AG04450 (cell line): ENCODE data around the gene PRRC2B. TPM values are rescaled to one million over a fixed set of nuclear protein-coding genes. Genes with fewer than 3 reads are reported as not detected.
"Not testable (repeated sequence)": the region's sequence is repeated elsewhere in the genome, so short reads cannot be mapped to it uniquely, and the experiment has no call there.

Experiments used
- CTCF ChIA-PET: fragments of 300-600, 350-600 bp; formaldehyde crosslinking; extraction: SDS; loops from one replicate; lab custom pipeline; 2022; ENCODE audit warnings: antibody characterized with exemption, inconsistent platforms; lab: Charles Lee
- POLR2A ChIA-PET: fragments of 350-600 bp; formaldehyde crosslinking; extraction: SDS; loops from one replicate; lab custom pipeline; 2021; ENCODE audit warnings: antibody characterized with exemption, inconsistent platforms; lab: Yijun Ruan, JAX
- DNase-seq: peaks from one replicate; pipeline ENCODE4 v3.0.0-alpha.2; 2011; ENCODE audit warnings: low read depth, low spot score
- H3K27ac ChIP-seq: one replicate; pipeline ENCODE4 v1.5.1; 2012; ENCODE audit warnings: low read depth, low read length, control low read depth
- H3K27me3 ChIP-seq: one replicate; pipeline ENCODE4 v1.6.0; 2012; ENCODE audit warnings: low read length; ENCODE audit not compliant: control insufficient read depth, insufficient read depth
- H3K4me3 ChIP-seq: 2 replicates; pipeline ENCODE4 v1.5.1; 2011; ENCODE audit warnings: mild to moderate bottlenecking, low read depth, low read length, control low read depth
- H3K9me3 ChIP-seq: 2 replicates; pipeline ENCODE4 v1.5.1; 2012; ENCODE audit warnings: low read length; ENCODE audit not compliant: control insufficient read depth, insufficient read depth
- CTCF ChIP-seq: IDR thresholded peaks from 2 replicates; pipeline ENCODE4 v1.5.1; 2011; ENCODE audit warnings: low read depth, low read length, control low read depth, inconsistent platforms
- polyA plus RNA-seq: library from polyadenylated mRNA; depleted of rRNA; stranded (reverse); fragments of >200 nt; gene quantifications from 2 replicates; pipeline ENCODE4 v1.2.3, GENCODE V29; 2011

The PRRC2B gene
- polyA plus RNA-seq, 1 experiment = 31.8 TPM

GRCh38 chr9:131348631-131349521, 45.0 kb upstream of the PRRC2B start:
- ChIA-PET POLR2A (no interaction called here), CTCF (interaction anchor here (0.5 to 2.9 kb wide), 35 partner anchors 11 to 363 kb away, joined by 3 to 38 read pairs (median 4); no protein-coding TSS in a partner anchor)
- H3K9me3 ChIP-seq = no peaks in the 10 kb centered on the region
- peak; percentile 29; the same call in 1 of the 2 replicates for TF ChIP-seq CTCF
- no peak overlapping the region for H3K27ac ChIP-seq
- H3K27me3 ChIP-seq = peaks cover 4% of the 10 kb centered on the region
- no peak for DNase-seq
- H3K4me3 ChIP-seq = no peak overlapping the region

GRCh38 chr9:131349522-131349880, 44.4 kb upstream of the PRRC2B start:
- DNase-seq = no peak
- Histone ChIP-seq H3K27ac (no peak overlapping the region), H3K9me3 (no peaks in the 10 kb centered on the region), H3K27me3 (peaks cover 4% of the 10 kb centered on the region), H3K4me3 (peak overlapping the region; percentile 55; the same call in 1 of the 2 replicates)
- TF ChIP-seq CTCF = no peak
- CTCF ChIA-PET = interaction anchor here (0.5 to 2.9 kb wide), 40 partner anchors 10 to 362 kb away, joined by 3 to 38 read pairs (median 4); no protein-coding TSS in a partner anchor
- POLR2A ChIA-PET = interaction anchor here (0.7 to 2.6 kb wide), 2 partner anchors 24 to 56 kb away, joined by 3 to 9 read pairs; no protein-coding TSS in a partner anchor

- Histone ChIP-seq H3K4me3 (peak overlapping the region; percentile 55), H3K9me3 (no peaks in the 10 kb centered on the region), H3K27ac (no peak overlapping the region), H3K27me3 (peaks cover 2% of the 10 kb centered on the region)
- peak; percentile 86 for TF ChIP-seq CTCF
- peak; percentile 65 for DNase-seq
- CTCF ChIA-PET = interaction anchor here (0.5 to 2.9 kb wide), 47 partner anchors 9 to 361 kb away, joined by 3 to 38 read pairs (median 4); no protein-coding TSS in a partner anchor
- POLR2A ChIA-PET = interaction anchor here (0.7 to 2.6 kb wide), 2 partner anchors 23 to 55 kb away, joined by 3 to 9 read pairs; no protein-coding TSS in a partner anchor
Measured at GRCh38 chr9:131349881-131350563, 43.9 kb upstream of the PRRC2B start.

- CTCF ChIA-PET, H3K9me3 ChIP-seq, H3K4me3 ChIP-seq, H3K27me3 ChIP-seq, H3K27ac ChIP-seq, POLR2A ChIA-PET, DNase-seq: not testable (repeated sequence)
Measured at GRCh38 chr9:131356479-131356878, 37.4 kb upstream of the PRRC2B start.

- Histone ChIP-seq H3K27ac (no peak overlapping the region), H3K4me3 (no peak overlapping the region), H3K27me3 (no peaks in the 10 kb centered on the region), H3K9me3 (no peaks in the 10 kb centered on the region)
- TF ChIP-seq CTCF = no peak
- CTCF ChIA-PET = interaction anchor here (0.7 to 1.1 kb wide), 2 partner anchors 8 to 118 kb away, joined by 3 read pairs; no protein-coding TSS in a partner anchor
- DNase-seq = no peak
- POLR2A ChIA-PET = no interaction called here
Measured at GRCh38 chr9:131358556-131358955, 35.3 kb upstream of the PRRC2B start.
